Measurements from ENCODE around the gene PLXNC1. TPM values are rescaled to one million over a fixed set of nuclear protein-coding genes. Genes with fewer than 3 reads are reported as not detected.

PLXNC1 gene
- 7.1 and 8.3 TPM in 2 replicates for total RNA-seq (ENCODE audit: low replicate concordance)
- long read RNA-seq, partial matches to known transcripts = 2 of 3 reads
- long read RNA-seq, other reads (novel, unspliced or antisense) = 1 of 3 reads

DNA sequence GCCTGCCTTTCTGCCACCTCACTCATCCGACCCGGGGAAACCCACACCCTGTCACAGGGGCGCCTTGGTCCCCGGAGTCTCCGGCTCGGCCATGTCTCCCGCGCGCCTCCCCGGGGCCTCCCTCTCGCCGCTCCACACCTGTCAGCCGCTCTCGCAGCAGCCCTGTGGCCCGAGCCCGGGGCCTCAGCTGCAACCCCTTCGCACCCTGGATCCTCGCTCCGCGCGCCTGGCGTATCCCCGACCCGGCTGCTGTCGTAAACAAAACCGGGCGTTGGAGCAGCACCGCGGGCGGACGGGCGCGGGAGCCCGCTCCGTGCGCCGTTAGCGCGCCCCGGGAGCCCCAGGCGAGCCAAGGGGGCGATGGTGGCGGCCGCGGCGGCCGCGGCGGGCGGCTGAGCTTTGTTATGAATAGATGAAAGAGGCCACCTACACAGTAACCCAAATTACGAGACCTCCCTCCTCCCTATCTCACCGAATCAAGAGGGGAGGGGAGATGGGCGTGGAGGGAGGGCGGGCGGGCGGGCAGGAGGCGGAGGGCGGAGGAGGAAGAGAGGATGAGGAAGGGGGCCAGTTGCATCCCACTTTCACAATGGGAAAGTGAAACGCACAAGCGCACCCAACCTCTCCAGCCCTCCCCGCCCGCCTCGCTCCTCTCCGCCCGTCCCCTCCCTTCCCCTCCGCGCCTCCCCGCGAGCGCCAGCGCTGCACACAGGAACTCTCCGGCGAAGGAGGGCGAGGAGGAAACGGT lies at the start of gene PLXNC1:
TSS of gene PLXNC1 (plus strand) at position 587 of the 748 bp plus-strand sequence. CDS start 395 bp downstream, outside the sequence.
- H3K36me3 Mint-ChIP-seq = no peaks in the 10 kb centered on the region
- peak; percentile 75 for DNase-seq (ENCODE audit: extremely low spot score, unreplicated experiment)
- H3K9me3 Mint-ChIP-seq = no peaks in the 10 kb centered on the region
- H3K27ac Mint-ChIP-seq = no peak within 1 kb of the TSS
- TF ChIP-seq CTCF (conservative IDR thresholded peaks at IDR 0.05) = no peak
- peaks cover 80% of the 10 kb centered on the region for H3K27me3 Mint-ChIP-seq
- peaks cover 27% of the 10 kb centered on the region for H3K4me1 Mint-ChIP-seq (ENCODE audit: unreplicated experiment)
- H3K4me3 Mint-ChIP-seq = peak within 1 kb of the TSS; percentile 88

DNA sequence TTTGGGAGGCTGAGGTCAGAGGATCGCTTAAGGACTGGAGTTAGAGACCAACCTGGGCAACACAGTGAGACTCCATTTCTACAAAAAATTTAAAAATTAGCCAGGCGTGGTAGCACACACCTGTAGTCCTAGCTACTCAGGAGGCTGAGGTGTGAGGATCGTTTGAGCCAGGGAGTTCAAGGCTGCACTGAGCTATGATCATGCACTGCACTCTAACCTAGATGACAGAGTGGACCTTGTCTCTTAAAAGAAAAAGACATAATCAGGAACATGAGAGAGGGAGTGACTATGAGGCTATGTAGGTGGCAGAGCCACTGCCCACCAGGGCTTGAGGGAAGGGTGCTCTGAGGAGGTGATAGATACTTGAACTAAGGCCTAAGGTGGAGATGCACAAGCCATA lies 49.2 kb upstream of the PLXNC1 start:
- Mint-ChIP-seq H3K27ac (no peak overlapping the region), H3K4me3 (peak overlapping the region; percentile 27), H3K9me3 (no peaks in the 10 kb centered on the region), H3K27me3 (peaks cover 53% of the 10 kb centered on the region), H3K4me1 (ENCODE audit: unreplicated experiment) (peaks cover 8% of the 10 kb centered on the region), H3K36me3 (no peaks in the 10 kb centered on the region)
- no peak for DNase-seq (ENCODE audit: extremely low spot score, unreplicated experiment)
- TF ChIP-seq CTCF (conservative IDR thresholded peaks at IDR 0.05) = no peak

DNA sequence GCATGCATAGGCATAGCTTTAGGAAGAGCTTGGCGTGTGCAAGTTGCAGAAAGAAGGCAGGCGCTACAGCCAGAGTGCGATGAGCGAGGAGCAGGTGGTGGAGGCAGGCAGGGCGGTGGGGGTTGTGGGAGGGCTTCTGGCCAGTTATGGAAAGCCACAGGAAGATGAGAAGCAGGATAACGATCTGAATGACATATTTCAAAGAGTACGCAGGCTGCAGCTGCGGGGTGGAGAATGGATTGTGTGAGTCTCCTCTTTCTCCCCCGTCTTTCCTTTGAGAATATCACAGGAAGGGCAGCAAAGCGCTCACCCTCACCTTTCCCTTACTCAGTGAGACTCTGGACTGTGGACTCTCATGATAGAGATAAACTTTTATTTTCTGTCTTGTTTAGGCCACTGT lies 48.7 kb upstream of the PLXNC1 start:
- peaks cover 52% of the 10 kb centered on the region for H3K27me3 Mint-ChIP-seq
- H3K9me3 Mint-ChIP-seq = no peaks in the 10 kb centered on the region
- H3K4me3 Mint-ChIP-seq = peak overlapping the region; percentile 27
- no peak overlapping the region for H3K27ac Mint-ChIP-seq
- DNase-seq (ENCODE audit: extremely low spot score, unreplicated experiment) = no peak
- no peaks in the 10 kb centered on the region for H3K36me3 Mint-ChIP-seq
- TF ChIP-seq CTCF (conservative IDR thresholded peaks at IDR 0.05) = no peak
- H3K4me1 Mint-ChIP-seq (ENCODE audit: unreplicated experiment) = peaks cover 8% of the 10 kb centered on the region

DNA sequence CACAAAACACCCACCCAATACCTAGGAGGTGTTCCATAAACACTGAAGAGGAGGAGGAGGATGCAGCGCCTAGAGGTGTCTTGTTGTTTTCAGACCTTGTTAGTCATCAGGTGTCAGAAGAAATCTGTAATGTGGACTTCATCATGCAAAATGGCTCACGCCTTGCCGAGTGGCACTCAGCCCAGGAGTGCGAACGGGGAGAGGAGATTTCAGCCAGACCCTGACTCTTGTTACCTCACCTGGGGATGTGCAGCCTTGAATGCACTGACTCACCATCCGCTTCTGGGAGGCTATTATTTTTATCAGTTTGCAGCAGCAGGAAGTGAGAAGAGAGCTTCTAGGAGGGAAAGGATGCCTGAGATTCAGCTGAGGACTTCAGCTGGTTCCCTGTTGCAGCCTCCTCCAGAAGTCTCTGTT lies 48.2 kb upstream of the PLXNC1 start:
- Mint-ChIP-seq H3K4me1 (ENCODE audit: unreplicated experiment) (peaks cover 8% of the 10 kb centered on the region), H3K27ac (no peak overlapping the region), H3K27me3 (peaks cover 58% of the 10 kb centered on the region), H3K36me3 (no peaks in the 10 kb centered on the region), H3K9me3 (no peaks in the 10 kb centered on the region), H3K4me3 (peak overlapping the region; percentile 90)
- no peak for TF ChIP-seq CTCF (conservative IDR thresholded peaks at IDR 0.05)
- no peak for DNase-seq (ENCODE audit: extremely low spot score, unreplicated experiment)

DNA sequence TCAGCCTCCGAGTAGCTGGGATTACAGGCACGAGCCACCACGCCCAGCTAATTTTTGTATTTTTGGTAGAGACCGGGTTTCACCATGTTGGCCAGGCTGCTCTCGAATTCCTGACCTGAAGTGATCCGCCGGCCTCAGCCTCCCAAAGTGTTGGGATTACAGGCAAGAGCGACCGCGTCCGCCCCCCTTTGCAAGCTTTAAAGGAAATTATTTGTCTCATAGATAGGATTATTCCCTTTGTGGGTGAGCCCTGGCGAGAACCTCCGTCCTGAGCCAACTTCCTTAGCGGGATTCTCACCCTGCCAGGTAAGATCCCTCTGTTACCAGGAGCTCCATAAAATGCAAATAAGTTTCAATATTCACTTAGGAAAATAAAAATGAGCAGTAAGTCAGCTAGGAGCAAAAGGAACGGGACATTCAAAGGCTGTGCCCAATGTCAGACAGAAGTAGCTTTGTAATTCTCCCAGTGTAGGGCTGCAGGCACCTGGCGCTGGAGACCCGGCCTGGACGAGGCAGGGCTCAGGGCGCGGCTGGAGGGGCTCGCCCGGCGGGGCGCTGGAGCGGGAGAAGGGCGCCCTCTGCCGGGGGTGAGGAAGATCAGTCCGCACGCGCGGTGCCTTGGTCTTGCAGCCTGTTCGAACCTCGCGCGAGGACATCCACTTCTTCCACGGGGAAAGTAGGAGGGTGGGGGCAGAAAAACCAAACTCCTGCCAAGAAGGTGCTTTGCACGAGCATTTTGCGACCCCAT lies 47.2 kb upstream of the PLXNC1 start:
- TF ChIP-seq CTCF (conservative IDR thresholded peaks at IDR 0.05) = peak; percentile 97
- H3K9me3 Mint-ChIP-seq = no peaks in the 10 kb centered on the region
- peak overlapping the region; percentile 90 for H3K4me3 Mint-ChIP-seq
- H3K27me3 Mint-ChIP-seq = peaks cover 67% of the 10 kb centered on the region
- no peak overlapping the region for H3K27ac Mint-ChIP-seq
- no peaks in the 10 kb centered on the region for H3K36me3 Mint-ChIP-seq
- H3K4me1 Mint-ChIP-seq (ENCODE audit: unreplicated experiment) = peaks cover 8% of the 10 kb centered on the region
- DNase-seq (ENCODE audit: extremely low spot score, unreplicated experiment) = peak; percentile 88
